Measurements from ENCODE around the gene CNTN6. TPM values are rescaled to one million over a fixed set of nuclear protein-coding genes. Genes with fewer than 3 reads are reported as not detected.

Gene CNTN6
- total RNA-seq, 2 donors from 2014 or later, result not detected

GRCh38 chr3:1287815-1288214 is 195.0 kb downstream of the CNTN6 start:
- no peak for ATAC-seq (replicated peaks)
- no peak overlapping the region for H3K27ac Mint-ChIP-seq
- no peak overlapping the region for H3K4me3 Mint-ChIP-seq
- peaks cover 20% of the 10 kb centered on the region for H3K9me3 Mint-ChIP-seq
- no peaks in the 10 kb centered on the region for H3K36me3 Mint-ChIP-seq (ENCODE audit: low read depth)
- H3K27me3 Mint-ChIP-seq, result no peaks in the 10 kb centered on the region
- no peaks in the 10 kb centered on the region for H3K4me1 Mint-ChIP-seq

DNA sequence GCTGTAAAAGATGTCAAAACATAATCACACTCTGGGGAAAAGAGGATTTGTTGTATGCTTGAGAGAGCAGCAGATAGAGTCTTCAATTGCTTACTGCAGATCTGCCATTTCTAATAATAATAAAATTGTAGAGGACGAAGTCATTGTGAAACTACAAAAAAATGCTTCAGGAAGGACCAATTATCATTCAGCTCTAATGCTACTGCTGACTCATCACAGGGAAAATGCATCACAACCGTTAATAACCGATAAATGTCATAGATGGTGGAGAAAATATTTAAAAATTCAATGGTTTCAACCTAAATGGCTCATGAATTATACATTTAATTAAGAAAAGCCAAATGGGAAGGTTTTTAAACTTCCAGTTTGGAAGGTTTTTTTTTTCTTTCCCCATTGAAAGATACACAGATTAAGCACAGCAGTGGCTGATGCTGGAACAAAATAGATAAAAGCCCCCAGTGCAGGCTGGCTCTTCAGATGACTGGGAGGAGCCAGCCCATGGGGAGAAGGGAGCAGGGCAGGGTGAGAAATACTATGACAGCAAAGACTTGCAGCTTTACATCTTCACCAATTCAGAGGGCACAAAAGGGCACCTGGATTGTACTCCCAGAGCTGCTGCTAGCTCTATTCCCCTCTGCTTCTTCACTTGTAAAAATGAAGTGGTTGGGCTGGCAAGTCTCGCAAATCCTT is 196.1 kb downstream of the CNTN6 start:
- H3K4me1 Mint-ChIP-seq, result no peaks in the 10 kb centered on the region
- ATAC-seq (replicated peaks), result no peak
- peaks cover 20% of the 10 kb centered on the region for H3K9me3 Mint-ChIP-seq
- no peaks in the 10 kb centered on the region for H3K27me3 Mint-ChIP-seq
- no peak overlapping the region for H3K4me3 Mint-ChIP-seq
- no peak overlapping the region for H3K27ac Mint-ChIP-seq
- no peaks in the 10 kb centered on the region for H3K36me3 Mint-ChIP-seq (ENCODE audit: low read depth)

DNA sequence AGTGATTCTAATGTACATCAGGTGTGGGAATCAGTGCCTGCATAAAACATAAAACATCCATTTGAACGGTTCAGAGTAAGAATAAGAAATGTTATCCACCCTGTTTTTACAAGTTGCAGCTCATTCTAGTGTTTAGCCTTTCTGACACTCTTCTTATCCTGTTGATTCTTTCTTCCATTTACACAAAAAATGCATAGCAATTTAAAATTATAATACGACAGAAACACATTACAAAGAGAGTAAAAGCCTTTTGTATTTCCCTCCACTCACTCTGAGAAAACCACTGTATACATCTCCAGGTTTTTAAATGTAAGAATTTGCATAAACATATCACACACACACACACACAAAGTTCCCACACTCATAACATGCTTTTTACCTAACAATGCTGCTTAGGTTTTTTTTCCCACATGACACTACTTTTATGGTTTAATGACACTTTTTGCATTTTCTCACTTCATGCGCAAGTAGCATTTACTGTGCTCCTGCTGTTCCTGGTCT is 199.8 kb downstream of the CNTN6 start:
- no peaks in the 10 kb centered on the region for H3K4me1 Mint-ChIP-seq
- H3K27me3 Mint-ChIP-seq, result no peaks in the 10 kb centered on the region
- ATAC-seq (replicated peaks), result no peak
- peaks cover 14% of the 10 kb centered on the region for H3K9me3 Mint-ChIP-seq
- H3K27ac Mint-ChIP-seq, result no peak overlapping the region
- H3K4me3 Mint-ChIP-seq, result no peak overlapping the region
- no peaks in the 10 kb centered on the region for H3K36me3 Mint-ChIP-seq (ENCODE audit: low read depth)

DNA sequence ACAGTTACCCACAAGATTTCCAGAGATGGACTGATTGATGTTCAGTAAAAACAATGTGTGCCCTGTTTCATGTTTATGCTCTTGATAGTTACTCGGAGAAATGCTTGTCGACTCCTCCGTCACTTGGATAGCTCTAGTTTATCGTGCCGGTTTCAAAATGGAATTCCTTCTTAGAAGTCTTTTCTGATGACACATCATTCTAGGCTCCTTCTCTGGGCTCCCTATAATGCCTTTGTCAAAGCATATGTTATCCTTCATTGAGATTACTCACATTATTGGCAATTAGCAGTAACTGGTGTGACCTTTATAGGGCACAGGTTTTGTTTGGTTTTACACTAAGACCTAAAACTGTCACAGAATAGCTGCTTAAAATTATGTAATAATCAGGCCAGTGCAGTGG is 201.8 kb downstream of the CNTN6 start:
- Mint-ChIP-seq H3K4me3 (no peak overlapping the region), H3K27ac (no peak overlapping the region), H3K4me1 (no peaks in the 10 kb centered on the region), H3K36me3 (ENCODE audit: low read depth) (no peaks in the 10 kb centered on the region), H3K9me3 (peaks cover 14% of the 10 kb centered on the region), H3K27me3 (no peaks in the 10 kb centered on the region)
- ATAC-seq (replicated peaks), result no peak

DNA sequence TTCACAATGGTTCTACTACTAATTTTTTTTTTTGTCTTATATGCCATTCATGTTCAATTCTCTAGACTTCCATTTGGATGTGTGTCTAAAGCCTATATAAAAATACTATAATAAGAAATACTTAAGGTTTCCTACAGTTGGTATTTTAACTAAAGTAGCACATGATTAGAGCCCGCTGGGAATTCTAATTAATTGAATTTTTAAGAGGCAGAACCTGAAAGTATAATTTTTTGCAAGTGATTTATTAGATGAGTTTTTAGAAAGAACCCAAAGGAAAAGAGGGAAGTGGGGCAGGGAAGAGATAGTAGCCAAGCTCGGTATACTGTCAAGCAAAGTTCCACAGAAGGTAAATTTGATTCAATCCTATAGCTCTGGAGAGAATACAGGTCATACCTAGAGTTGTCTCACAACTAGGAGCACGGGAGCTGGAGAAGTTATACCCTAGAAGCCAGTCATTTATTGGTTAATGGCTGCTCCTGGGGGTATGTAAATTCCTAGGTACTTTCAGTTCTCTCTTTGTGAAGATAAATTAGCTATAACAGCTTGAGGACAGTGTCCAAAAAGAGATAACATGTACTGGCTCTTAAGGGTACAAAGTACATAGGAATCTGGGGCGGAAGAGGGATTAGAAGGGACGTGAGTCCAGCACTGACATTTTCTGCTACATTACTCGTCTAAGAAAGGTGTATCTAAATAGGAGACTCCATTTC is 225.6 kb downstream of the CNTN6 start:
- Mint-ChIP-seq H3K36me3 (ENCODE audit: low read depth) (no peaks in the 10 kb centered on the region), H3K27ac (no peak overlapping the region), H3K4me1 (no peaks in the 10 kb centered on the region), H3K9me3 (peaks cover 8% of the 10 kb centered on the region), H3K4me3 (no peak overlapping the region), H3K27me3 (no peaks in the 10 kb centered on the region)
- ATAC-seq (replicated peaks), result no peak

- Mint-ChIP-seq H3K27ac (no peak overlapping the region), H3K4me1 (no peaks in the 10 kb centered on the region), H3K4me3 (no peak overlapping the region), H3K27me3 (no peaks in the 10 kb centered on the region), H3K36me3 (ENCODE audit: low read depth) (no peaks in the 10 kb centered on the region), H3K9me3 (peaks cover 17% of the 10 kb centered on the region)
- ATAC-seq (replicated peaks), result no peak
Observed at GRCh38 chr3:1326546-1326945, 233.7 kb downstream of the CNTN6 start.

DNA sequence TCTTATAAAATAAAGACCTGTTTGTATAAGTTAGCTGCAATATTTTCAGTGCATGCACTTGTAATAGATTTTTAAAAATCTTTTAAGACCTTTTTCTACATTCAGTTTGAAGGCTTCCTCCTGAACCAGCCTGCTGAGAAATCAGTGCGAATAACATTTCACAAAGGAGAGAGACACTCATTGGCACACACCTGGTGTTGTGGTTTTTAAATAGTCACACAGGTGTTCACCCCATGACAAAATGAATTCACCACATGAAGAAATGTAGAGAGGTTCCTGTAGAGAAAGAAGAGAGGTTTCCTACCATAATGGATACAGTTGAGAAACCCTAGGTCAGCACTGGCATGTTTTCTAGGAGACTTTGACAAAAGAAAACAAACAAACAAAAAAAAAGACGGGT is 237.3 kb downstream of the CNTN6 start:
- Mint-ChIP-seq H3K4me1 (no peaks in the 10 kb centered on the region), H3K4me3 (no peak overlapping the region), H3K27ac (no peak overlapping the region), H3K9me3 (peaks cover 13% of the 10 kb centered on the region), H3K36me3 (ENCODE audit: low read depth) (no peaks in the 10 kb centered on the region), H3K27me3 (no peaks in the 10 kb centered on the region)
- ATAC-seq (replicated peaks), result no peak

DNA sequence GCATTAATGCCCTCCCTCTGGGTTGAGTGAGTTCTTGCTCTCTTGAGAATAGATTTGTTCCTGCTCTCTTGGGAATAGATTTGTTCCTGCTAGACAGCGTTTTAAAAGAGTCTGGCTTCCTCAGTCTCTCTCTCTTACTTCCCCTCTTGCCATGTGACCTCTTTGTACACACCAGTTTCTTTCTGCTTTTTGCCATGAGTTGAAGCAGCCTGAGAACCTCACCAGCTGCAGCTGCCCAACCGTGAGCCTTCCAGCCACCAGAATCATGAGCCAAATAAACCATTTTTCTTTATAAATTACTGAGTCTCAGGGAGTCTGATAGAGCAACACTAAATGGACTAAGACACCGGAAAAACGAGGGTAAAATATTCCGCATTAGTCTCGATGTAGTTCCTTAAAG is 253.6 kb downstream of the CNTN6 start:
- Mint-ChIP-seq H3K4me3 (no peak overlapping the region), H3K36me3 (ENCODE audit: low read depth) (no peaks in the 10 kb centered on the region), H3K27ac (no peak overlapping the region), H3K4me1 (no peaks in the 10 kb centered on the region), H3K9me3 (peaks cover 8% of the 10 kb centered on the region), H3K27me3 (no peaks in the 10 kb centered on the region)
- no peak for ATAC-seq (replicated peaks)

- H3K27ac Mint-ChIP-seq, result no peak overlapping the region
Observed at GRCh38 chr3:1348547-1348946, 255.7 kb downstream of the CNTN6 start.

GRCh38 chr3:1350885-1351284 is 258.1 kb downstream of the CNTN6 start:
- ATAC-seq (replicated peaks), result no peak
- no peaks in the 10 kb centered on the region for H3K27me3 Mint-ChIP-seq
- H3K36me3 Mint-ChIP-seq (ENCODE audit: low read depth), result no peaks in the 10 kb centered on the region
- H3K9me3 Mint-ChIP-seq, result no peaks in the 10 kb centered on the region
- H3K4me3 Mint-ChIP-seq, result no peak overlapping the region
- no peaks in the 10 kb centered on the region for H3K4me1 Mint-ChIP-seq
- no peak overlapping the region for H3K27ac Mint-ChIP-seq

More at GRCh38 chr3:1348547-1348946, 255.7 kb downstream of the CNTN6 start:
- Mint-ChIP-seq H3K27me3 (no peaks in the 10 kb centered on the region), H3K9me3 (no peaks in the 10 kb centered on the region), H3K4me3 (no peak overlapping the region), H3K36me3 (ENCODE audit: low read depth) (no peaks in the 10 kb centered on the region), H3K4me1 (no peaks in the 10 kb centered on the region)
- ATAC-seq (replicated peaks), result no peak

DNA sequence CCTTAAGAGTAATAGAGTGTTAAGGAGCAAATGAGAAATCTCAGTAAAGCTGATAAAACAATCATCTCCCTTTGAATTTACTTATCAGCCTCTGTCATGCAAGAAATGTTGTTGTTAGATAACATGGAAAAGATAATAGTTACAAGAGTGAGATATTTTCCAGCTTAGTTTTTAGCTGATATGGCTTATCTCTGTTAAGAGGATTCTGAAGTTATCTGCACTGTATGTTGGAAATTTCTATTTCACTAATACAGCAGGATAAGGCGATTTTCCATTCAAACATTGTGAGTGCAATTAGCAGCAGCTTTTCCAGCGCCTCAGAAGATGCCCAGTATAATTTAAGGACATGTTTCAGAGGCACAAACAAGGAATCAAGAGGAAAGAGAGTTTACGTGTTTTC is 262.9 kb downstream of the CNTN6 start:
- Mint-ChIP-seq H3K27me3 (no peaks in the 10 kb centered on the region), H3K36me3 (ENCODE audit: low read depth) (no peaks in the 10 kb centered on the region), H3K9me3 (no peaks in the 10 kb centered on the region), H3K4me3 (no peak overlapping the region), H3K27ac (no peak overlapping the region), H3K4me1 (no peaks in the 10 kb centered on the region)
- no peak for ATAC-seq (replicated peaks)

DNA sequence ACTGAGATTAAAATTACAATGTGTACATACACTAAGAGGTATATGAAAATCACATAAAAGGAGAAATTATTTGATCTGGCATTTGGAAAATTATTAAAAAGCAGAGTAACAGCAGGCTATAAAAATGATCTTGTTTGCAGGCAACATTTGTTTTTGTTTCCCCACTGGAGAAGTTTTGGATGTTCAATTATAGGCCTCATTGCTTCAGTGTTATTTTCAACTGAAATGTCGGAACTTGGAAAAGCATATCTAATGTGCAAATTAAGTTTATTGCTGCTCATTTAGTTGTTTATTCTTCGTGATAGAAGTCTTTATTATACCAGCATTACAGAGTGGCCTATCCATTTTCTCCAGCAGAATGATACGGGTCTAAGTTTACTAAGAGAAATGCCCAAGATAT is 263.3 kb downstream of the CNTN6 start:
- no peaks in the 10 kb centered on the region for H3K9me3 Mint-ChIP-seq
- H3K4me1 Mint-ChIP-seq, result no peaks in the 10 kb centered on the region
- H3K27me3 Mint-ChIP-seq, result no peaks in the 10 kb centered on the region
- ATAC-seq (replicated peaks), result no peak
- no peaks in the 10 kb centered on the region for H3K36me3 Mint-ChIP-seq (ENCODE audit: low read depth)
- H3K4me3 Mint-ChIP-seq, result no peak overlapping the region
- H3K27ac Mint-ChIP-seq, result no peak overlapping the region

GRCh38 chr3:1365528-1365927 is 272.7 kb downstream of the CNTN6 start:
- no peaks in the 10 kb centered on the region for H3K36me3 Mint-ChIP-seq (ENCODE audit: low read depth)
- no peak overlapping the region for H3K4me3 Mint-ChIP-seq
- peaks cover 4% of the 10 kb centered on the region for H3K9me3 Mint-ChIP-seq
- no peaks in the 10 kb centered on the region for H3K27me3 Mint-ChIP-seq
- H3K27ac Mint-ChIP-seq, result no peak overlapping the region
- ATAC-seq (replicated peaks), result no peak
- H3K4me1 Mint-ChIP-seq, result no peaks in the 10 kb centered on the region

GRCh38 chr3:1374471-1374870 is 281.6 kb downstream of the CNTN6 start:
- H3K27ac Mint-ChIP-seq, result no peak overlapping the region
- ATAC-seq (replicated peaks), result no peak
- H3K9me3 Mint-ChIP-seq, result peaks cover 10% of the 10 kb centered on the region
- no peak overlapping the region for H3K4me3 Mint-ChIP-seq
- H3K27me3 Mint-ChIP-seq, result no peaks in the 10 kb centered on the region
- H3K4me1 Mint-ChIP-seq, result no peaks in the 10 kb centered on the region
- no peaks in the 10 kb centered on the region for H3K36me3 Mint-ChIP-seq (ENCODE audit: low read depth)

DNA sequence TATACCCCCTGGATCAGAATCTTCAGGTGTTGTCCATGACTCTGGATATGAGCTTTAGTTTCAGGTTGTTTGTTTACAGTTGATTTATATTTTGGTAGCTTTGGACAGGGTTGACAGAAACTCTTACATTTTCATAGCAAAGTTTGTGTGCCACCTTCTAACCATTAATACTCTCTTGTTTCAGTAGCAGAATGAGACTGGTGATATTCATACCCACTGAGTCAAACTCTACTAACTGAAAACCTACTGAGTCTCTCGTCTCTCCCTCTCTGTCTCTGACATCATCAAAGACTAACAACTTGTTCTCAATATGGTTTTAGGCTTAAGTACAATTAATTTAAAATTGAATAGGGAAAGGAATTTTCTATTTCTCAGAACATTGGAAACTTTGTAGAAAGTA is 282.3 kb downstream of the CNTN6 start:
- no peaks in the 10 kb centered on the region for H3K36me3 Mint-ChIP-seq (ENCODE audit: low read depth)
- H3K27ac Mint-ChIP-seq, result no peak overlapping the region
- no peaks in the 10 kb centered on the region for H3K27me3 Mint-ChIP-seq
- ATAC-seq (replicated peaks), result no peak
- no peaks in the 10 kb centered on the region for H3K4me1 Mint-ChIP-seq
- no peak overlapping the region for H3K4me3 Mint-ChIP-seq
- H3K9me3 Mint-ChIP-seq, result peaks cover 10% of the 10 kb centered on the region
